H9 (cell line): Measurements from ENCODE around the gene PAMR1. TPM values are rescaled to one million over a fixed set of nuclear protein-coding genes. Genes with fewer than 3 reads are reported as not detected.

Source experiments
- DNase-seq: peaks from one replicate; pipeline ENCODE4 v3.0.0-alpha.2; 2017
- H2AFZ ChIP-seq: one replicate; pipeline ENCODE4 v1.6.1; 2013; ENCODE audit warnings: mild to moderate bottlenecking, low read length, control low read depth, moderate library complexity
- H2AK5ac ChIP-seq: 2 replicates; pipeline ENCODE4 v1.6.1; 2013; ENCODE audit warnings: low read length, control low read depth, mixed read lengths; ENCODE audit not compliant: insufficient read length
- H2BK120ac ChIP-seq: one replicate; pipeline ENCODE4 v1.6.1; 2013; ENCODE audit warnings: low read depth, mild to moderate bottlenecking, low read length, control low read depth, inconsistent platforms; ENCODE audit not compliant: poor library complexity, severe bottlenecking
- H2BK12ac ChIP-seq: 2 replicates; pipeline ENCODE4 v1.6.1; 2013; ENCODE audit warnings: low read length, control low read depth, mixed read lengths, low read depth; ENCODE audit not compliant: insufficient read length
- H2BK15ac ChIP-seq: 2 replicates; pipeline ENCODE4 v1.6.1; 2013; ENCODE audit warnings: low read depth, low read length, control low read depth
- H2BK20ac ChIP-seq: one replicate; pipeline ENCODE4 v1.6.1; 2013; ENCODE audit warnings: low read depth, mild to moderate bottlenecking, low read length, control low read depth, inconsistent platforms; ENCODE audit not compliant: poor library complexity, severe bottlenecking
- H2BK5ac ChIP-seq: 2 replicates; pipeline ENCODE4 v1.6.1; 2013; ENCODE audit warnings: low read length, control low read depth, mixed read lengths; ENCODE audit not compliant: insufficient read length
- H3K14ac ChIP-seq: 2 replicates; pipeline ENCODE4 v1.6.1; 2013; ENCODE audit warnings: low read length, control low read depth; ENCODE audit not compliant: insufficient read depth
- H3K18ac ChIP-seq: 2 replicates; pipeline ENCODE4 v1.6.1; 2013; ENCODE audit warnings: low read depth, mild to moderate bottlenecking, mixed read lengths, low read length, control low read depth; ENCODE audit not compliant: insufficient read length
- H3K23ac ChIP-seq: 2 replicates; pipeline ENCODE4 v1.6.1; 2013; ENCODE audit warnings: low read length, control low read depth, mixed read lengths, low read depth; ENCODE audit not compliant: insufficient read length
- H3K23me2 ChIP-seq: 2 replicates; pipeline ENCODE4 v1.6.1; 2013; ENCODE audit warnings: low read depth, mild to moderate bottlenecking, mixed read lengths, low read length, control low read depth; ENCODE audit not compliant: insufficient read length, poor library complexity, severe bottlenecking
- H3K27ac ChIP-seq: 2 replicates; pipeline ENCODE4 v1.5.1; 2013; ENCODE audit warnings: low read length, control low read depth, mixed read lengths, low read depth; ENCODE audit not compliant: insufficient read length
- H3K27me3 ChIP-seq: 2 replicates; pipeline ENCODE4 v1.6.1; 2013; ENCODE audit warnings: low read length, control low read depth, inconsistent platforms; ENCODE audit not compliant: insufficient read depth
- H3K4ac ChIP-seq: 2 replicates; pipeline ENCODE4 v1.6.1; 2013; ENCODE audit warnings: low read depth, mild to moderate bottlenecking, control low read depth, inconsistent platforms, low read length, moderate library complexity
- H3K4me1 ChIP-seq: 2 replicates; pipeline ENCODE4 v1.6.1; 2013; ENCODE audit warnings: low read length, control low read depth, inconsistent platforms; ENCODE audit not compliant: insufficient read depth
- H3K4me2 ChIP-seq: 2 replicates; pipeline ENCODE4 v1.6.1; 2013; ENCODE audit warnings: low read length, control low read depth, mixed read lengths; ENCODE audit not compliant: insufficient read length, insufficient read depth
- H3K56ac ChIP-seq: 2 replicates; pipeline ENCODE4 v1.6.1; 2013; ENCODE audit warnings: low read depth, mild to moderate bottlenecking, mixed read lengths, low read length, control low read depth; ENCODE audit not compliant: insufficient read length
- H3K79me1 ChIP-seq: 2 replicates; pipeline ENCODE4 v1.6.1; 2013; ENCODE audit warnings: low read depth, mild to moderate bottlenecking, moderate library complexity, low read length, control low read depth, inconsistent platforms; ENCODE audit not compliant: insufficient read depth, poor library complexity, severe bottlenecking
- H3K79me2 ChIP-seq: 2 replicates; pipeline ENCODE4 v1.6.1; 2013; ENCODE audit warnings: low read length, control low read depth, inconsistent platforms; ENCODE audit not compliant: insufficient read depth
- H3K9ac ChIP-seq: 2 replicates; pipeline ENCODE4 v1.6.1; 2013; ENCODE audit warnings: low read length, control low read depth, mixed read lengths; ENCODE audit not compliant: insufficient read length; ENCODE audit errors: extremely low read depth
- H3K9me3 ChIP-seq: one replicate; pipeline ENCODE4 v1.6.1; 2013; ENCODE audit warnings: low read depth, low read length, inconsistent platforms; ENCODE audit not compliant: control insufficient read depth
- H3T11ph ChIP-seq: one replicate; pipeline ENCODE4 v1.6.1; 2013; ENCODE audit warnings: mild to moderate bottlenecking, low read length, control low read depth, inconsistent platforms
- H4K20me1 ChIP-seq: one replicate; pipeline ENCODE4 v1.6.1; 2013; ENCODE audit not compliant: control insufficient read depth, insufficient read length, insufficient read depth
- H4K5ac ChIP-seq: 2 replicates; pipeline ENCODE4 v1.6.1; 2013; ENCODE audit warnings: low read depth, mild to moderate bottlenecking, mixed read lengths, low read length, control low read depth; ENCODE audit not compliant: insufficient read length
- H4K8ac ChIP-seq: replicated peaks from 2 replicates; pipeline ENCODE4 v1.6.1; 2013; ENCODE audit warnings: low read length, control low read depth, mixed read lengths, low read depth; ENCODE audit not compliant: insufficient read length
- H4K91ac ChIP-seq: 2 replicates; pipeline ENCODE4 v1.6.1; 2013; ENCODE audit warnings: low read depth, mild to moderate bottlenecking, moderate library complexity, mixed read lengths, low read length, control low read depth; ENCODE audit not compliant: insufficient read length
- H3K27ac Mint-ChIP-seq, 3 experiments: 2 replicates in 2 of 3; 3 replicates in 1 of 3; pipeline ENCODE4 v1.8.0; 2020 to 2021; ENCODE audit warnings: mixed read lengths in 3 of 3, mild to moderate bottlenecking in 1 of 3, moderate library complexity in 1 of 3
- H3K27me3 Mint-ChIP-seq: 2 replicates; pipeline ENCODE4 v1.8.0; 2021; ENCODE audit warnings: low read depth, mild to moderate bottlenecking, moderate library complexity, mixed read lengths
- H3K36me3 Mint-ChIP-seq, 3 experiments: 2 replicates in 2 of 3; 3 replicates in 1 of 3; pipeline ENCODE4 v1.8.0; 2020 to 2021; ENCODE audit warnings: low read depth in 3 of 3, mixed read lengths in 3 of 3; ENCODE audit not compliant: insufficient read depth in 1 of 3
- H3K4me1 Mint-ChIP-seq, 2 experiments: 2 replicates each; pipeline ENCODE4 v1.8.0; 2020; ENCODE audit warnings: mixed read lengths in 2 of 2
- H3K4me3 Mint-ChIP-seq, 2 experiments: 2 replicates in 1 of 2; 3 replicates in 1 of 2; pipeline ENCODE4 v1.8.0; 2020 to 2021; ENCODE audit warnings: mild to moderate bottlenecking in 2 of 2, mixed read lengths in 2 of 2, moderate library complexity in 1 of 2
- H3K9me3 Mint-ChIP-seq, 2 experiments: 2 replicates in 1 of 2; 3 replicates in 1 of 2; pipeline ENCODE4 v1.8.0; 2020; ENCODE audit warnings: mild to moderate bottlenecking in 2 of 2, mixed read lengths in 2 of 2, moderate library complexity in 1 of 2
- CTCF ChIP-seq: fragments of 200-600 bp; sonication (generic); conservative IDR thresholded peaks from 3 replicates; pipeline ENCODE4 v1.8.0; 2021; ENCODE audit warnings: antibody characterized with exemption, mild to moderate bottlenecking
- WGBS: extraction: QIAGEN DNeasy Blood & Tissue Kit; methylation state at CpG from one replicate; pipeline ENCODE4 v1.1.7; 2013; ENCODE audit warnings: missing lambda C conversion rate, low lambda C conversion rate, mixed read lengths; ENCODE audit not compliant: insufficient read length; ENCODE audit errors: extremely low coverage; 5-methylcytosine and 5-hydroxymethylcytosine counted together
- total RNA-seq: library from RNA; stranded (reverse); gene quantifications from 2 replicates; pipeline ENCODE4 v1.2.1, GENCODE V29; 2021

PAMR1 gene
- total RNA-seq, 1 experiment from 2014 or later, result 2.4 TPM

DNA sequence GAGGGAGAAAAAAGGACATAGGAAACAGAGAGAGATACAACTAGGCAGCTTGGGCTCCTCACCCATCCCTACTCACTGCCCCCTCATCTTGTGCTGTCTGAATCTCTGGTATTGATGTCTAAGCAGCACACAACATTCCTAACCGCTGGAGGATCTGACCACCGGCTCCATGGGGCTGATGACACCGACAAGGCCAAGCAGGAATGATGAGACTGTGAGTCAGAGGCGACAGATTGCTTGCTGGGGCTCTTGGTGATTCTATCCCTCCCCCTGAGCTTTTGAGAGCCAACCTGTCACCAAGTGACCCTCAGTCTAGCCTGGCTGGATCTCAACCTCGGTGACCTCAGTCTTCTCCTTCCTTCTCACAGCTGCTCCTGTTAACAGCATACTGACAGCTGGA, 13.8 kb downstream of the PAMR1 start:
- Histone ChIP-seq H4K8ac (no peak overlapping the region), H4K20me1 (no peaks in the 10 kb centered on the region), H3T11ph (no peak overlapping the region), H2AFZ (no peak overlapping the region), H2BK5ac (no peak overlapping the region), H3K9me3 (no peaks in the 10 kb centered on the region), H2AK5ac (no peak overlapping the region), H3K27me3 (no peaks in the 10 kb centered on the region), H3K4ac (no peak overlapping the region), H2BK120ac (no peak overlapping the region), H3K56ac (no peak overlapping the region), H3K79me1 (no peaks in the 10 kb centered on the region), H4K5ac (no peak overlapping the region), H3K14ac (no peak overlapping the region), H4K91ac (no peak overlapping the region), H2BK12ac (no peak overlapping the region), H3K27ac (no peak overlapping the region), H3K9ac (no peak overlapping the region), H3K18ac (no peak overlapping the region), H3K79me2 (no peaks in the 10 kb centered on the region), H3K4me1 (no peaks in the 10 kb centered on the region; the same call in 1 of the 2 replicates), H3K23me2 (no peaks in the 10 kb centered on the region), H2BK15ac (no peak overlapping the region), H3K4me2 (no peak overlapping the region), H2BK20ac (no peak overlapping the region), H3K23ac (no peak overlapping the region)
- no peak for TF ChIP-seq CTCF
- DNase-seq, result no peak
- H3K36me3 Mint-ChIP-seq, result peaks cover 5 to 23% (median 10%) of the 10 kb centered on the region in 3 experiments
- H3K9me3 Mint-ChIP-seq, result peaks cover 13 to 17% of the 10 kb centered on the region in 2 experiments
- WGBS, result no CpG with 5 or more reads among the region's 5 CpGs
- no peak overlapping the region for H3K4me3 Mint-ChIP-seq
- H3K27ac Mint-ChIP-seq, result no peak overlapping the region
- H3K27me3 Mint-ChIP-seq, result peaks cover 5% of the 10 kb centered on the region
- peaks cover 16 to 19% of the 10 kb centered on the region in 2 experiments for H3K4me1 Mint-ChIP-seq
